OCI-M1 (cell line): ENCODE data around the gene ARHGAP29.

ENCODE experiments used
- DNase-seq: peaks from one replicate; lab custom pipeline; 2025; lab: John Stamatoyannopoulos, UW

ARHGAP29 gene

GRCh38 chr1:94259635-94260289, 22.4 kb upstream of the ARHGAP29 start:
- DNase-seq, result no peak

- DNase-seq, result no peak
These were observed 21.5 kb upstream of the ARHGAP29 start for GRCh38 chr1:94258873-94259331.

- no peak for DNase-seq
These were observed 20.1 kb upstream of the ARHGAP29 start for GRCh38 chr1:94257444-94257843.

- DNase-seq, result no peak
These were observed 18.1 kb upstream of the ARHGAP29 start for GRCh38 chr1:94255476-94255875.

- DNase-seq, result no peak
These were observed 16.9 kb upstream of the ARHGAP29 start for GRCh38 chr1:94254073-94254810.

- DNase-seq, result no peak
These were observed 16.2 kb upstream of the ARHGAP29 start for GRCh38 chr1:94253456-94254017.

DNA sequence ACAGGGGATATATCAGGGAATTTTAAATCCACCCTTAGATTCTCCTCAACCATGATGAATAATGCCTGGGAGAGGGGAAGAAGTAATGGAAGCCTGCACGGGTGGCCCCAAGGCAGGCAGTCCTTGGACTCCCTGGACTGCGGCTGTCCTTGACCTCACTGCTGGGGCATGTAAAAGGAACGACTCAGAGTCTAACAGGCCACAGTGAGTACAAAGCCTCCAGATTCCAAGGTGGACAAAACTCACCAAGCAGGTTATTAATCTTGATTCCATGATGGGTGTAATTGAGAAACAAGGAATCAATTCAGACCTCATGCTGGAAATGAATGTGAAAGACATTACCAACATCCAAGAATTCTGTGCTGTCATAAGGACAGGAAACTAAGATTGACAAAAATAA, 13.0 kb upstream of the ARHGAP29 start:
- no peak for DNase-seq

- DNase-seq, result no peak
These were observed 11.7 kb upstream of the ARHGAP29 start for GRCh38 chr1:94248956-94249688.

- DNase-seq, result peak; percentile 20
These were observed 10.0 kb upstream of the ARHGAP29 start for GRCh38 chr1:94247138-94248094.

GRCh38 chr1:94246692-94247137, 9.3 kb upstream of the ARHGAP29 start:
- no peak for DNase-seq

DNA sequence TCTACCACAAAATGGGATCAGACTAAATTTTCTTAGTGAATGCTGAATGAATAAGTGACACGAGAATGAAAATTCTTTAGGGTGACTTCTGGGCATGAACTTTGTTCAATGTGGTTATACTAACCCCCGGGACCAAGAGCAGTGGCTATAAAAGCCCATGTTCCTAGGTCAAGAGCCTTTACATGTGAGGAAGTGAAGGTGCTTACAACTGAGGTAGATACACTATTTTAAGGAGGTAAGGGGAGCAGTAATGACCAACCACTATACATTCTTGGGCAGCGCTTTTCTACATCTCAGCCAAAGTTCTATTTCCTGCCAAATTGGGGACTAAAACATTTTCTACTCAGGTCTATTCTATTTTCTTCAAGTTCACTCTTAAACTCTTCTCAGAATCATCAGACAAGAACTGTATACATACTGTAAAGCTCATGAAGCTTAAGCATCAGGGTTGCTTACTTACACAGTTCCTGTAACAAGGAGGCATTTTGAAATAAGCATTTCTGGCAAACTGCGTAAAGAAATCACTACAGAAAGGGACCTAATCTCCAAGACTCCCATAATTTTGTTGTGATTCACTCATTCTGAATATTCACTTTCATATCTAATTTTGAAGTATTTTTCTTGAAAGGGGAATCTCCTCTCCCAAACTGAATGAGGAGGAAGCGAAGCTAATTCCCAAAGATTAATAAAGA, 8.5 kb upstream of the ARHGAP29 start:
- DNase-seq, result no peak

GRCh38 chr1:94244816-94245215, 7.4 kb upstream of the ARHGAP29 start:
- no peak for DNase-seq

GRCh38 chr1:94243665-94244064, 6.3 kb upstream of the ARHGAP29 start:
- no peak for DNase-seq

DNA sequence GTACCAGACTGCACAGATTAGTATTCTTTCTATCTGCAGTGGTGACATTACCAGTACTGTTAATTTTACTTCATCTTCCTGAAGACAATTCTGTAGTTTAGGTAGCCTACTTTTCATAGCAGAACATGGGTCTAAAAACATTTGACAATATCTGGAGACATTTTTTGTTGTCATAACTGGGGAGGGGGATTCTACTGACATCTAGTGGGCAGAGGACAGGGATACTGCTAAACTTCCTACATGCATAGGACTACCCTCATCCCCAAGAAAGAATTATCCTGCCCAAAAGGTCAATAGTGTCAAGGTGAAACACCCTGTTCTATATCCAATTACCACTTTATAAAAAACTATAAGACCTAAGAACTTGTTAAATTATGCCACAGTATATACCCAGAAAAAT, 3.4 kb upstream of the ARHGAP29 start:
- DNase-seq, result peak; percentile 23

DNA sequence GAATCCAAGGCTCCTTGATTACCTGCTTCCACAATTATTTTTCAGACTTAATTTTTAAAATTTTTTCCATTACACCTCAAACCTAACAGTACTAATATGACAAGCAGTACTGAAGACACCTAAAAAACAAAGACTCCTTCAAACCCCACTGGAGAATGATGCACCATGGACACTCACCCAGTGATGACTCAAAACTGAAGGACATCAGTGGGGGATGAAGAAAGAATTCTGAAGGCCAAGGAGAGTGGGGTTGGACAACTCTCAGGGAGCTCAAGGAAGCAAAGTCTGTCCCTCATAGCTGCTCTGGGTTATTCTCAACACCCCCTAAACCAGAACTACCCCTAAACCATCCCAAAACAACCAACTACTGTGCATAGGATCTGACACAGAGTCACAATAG, 2.4 kb upstream of the ARHGAP29 start:
- no peak for DNase-seq

GRCh38 chr1:94239051-94239450, 1.7 kb upstream of the ARHGAP29 start:
- DNase-seq, result no peak

- DNase-seq, result no peak
These were observed 624 bp downstream of the ARHGAP29 start for GRCh38 chr1:94236630-94237290.

- DNase-seq, result no peak
These were observed 1.3 kb downstream of the ARHGAP29 start for GRCh38 chr1:94236013-94236491.

- DNase-seq, result no peak
These were observed 2.0 kb downstream of the ARHGAP29 start for GRCh38 chr1:94235189-94236012.
